CD4-positive, alpha-beta T cell treated with Interferon alpha-2 for 1 hour (primary cell): Measurements from ENCODE around the gene SPATA6.
"Not testable (repeated sequence)": the region's sequence is repeated elsewhere in the genome, so short reads cannot be mapped to it uniquely, and the experiment has no call there.

Experiments
- DNase-seq, 2 donors: peaks; one replicate each; pipeline ENCODE4 v3.0.0-alpha.2; 2020 to 2022

Gene SPATA6

GRCh38 chr1:48450505-48450904, 21.5 kb downstream of the SPATA6 start:
- no peak for DNase-seq

- DNase-seq, result no peak
Measured at GRCh38 chr1:48448932-48449331, 23.1 kb downstream of the SPATA6 start.

DNA sequence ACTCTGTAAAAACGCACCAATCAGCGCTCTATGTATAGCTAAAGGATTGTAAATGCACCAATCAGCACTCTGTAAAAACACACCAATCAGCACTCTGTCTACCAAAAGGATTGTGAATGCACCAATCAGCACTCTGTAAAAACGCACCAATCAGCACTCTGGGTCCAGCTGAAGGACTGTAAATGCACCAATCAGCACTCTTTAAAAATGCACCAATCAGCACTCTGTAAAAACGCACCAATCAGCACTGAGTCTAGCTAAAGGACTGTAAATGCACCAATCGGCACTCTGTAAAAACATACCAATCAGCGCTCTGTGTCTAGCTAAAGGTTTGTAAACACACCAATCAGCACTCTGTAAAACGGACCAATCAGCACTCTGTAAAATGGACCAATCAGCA, 27.8 kb downstream of the SPATA6 start:
- DNase-seq, result not testable (repeated sequence)

GRCh38 chr1:48442864-48443619, 29.0 kb downstream of the SPATA6 start:
- no peak for DNase-seq

- DNase-seq, result not testable (repeated sequence)
Measured at GRCh38 chr1:48440786-48441185, 31.2 kb downstream of the SPATA6 start.

- no peak for DNase-seq
Measured at GRCh38 chr1:48439380-48439779, 32.6 kb downstream of the SPATA6 start.

DNA sequence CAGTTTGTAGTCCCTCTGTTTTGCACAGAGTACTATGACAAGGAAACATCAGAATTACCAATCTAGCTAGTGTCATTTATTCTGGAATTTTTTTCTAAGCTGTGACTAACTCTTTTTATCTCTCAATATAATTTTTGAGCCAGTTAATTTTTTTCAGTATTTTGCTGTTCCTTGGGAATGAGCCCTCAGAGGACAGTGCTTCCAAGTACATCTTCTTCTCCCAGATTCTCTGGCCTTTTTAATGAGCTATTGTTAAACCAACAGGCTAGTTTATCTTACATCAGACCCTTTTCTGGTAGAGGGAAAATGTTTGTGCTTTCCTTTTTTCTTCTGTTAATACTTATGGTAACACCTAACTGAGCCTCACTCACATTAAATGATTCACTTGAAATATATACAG, 34.6 kb downstream of the SPATA6 start:
- DNase-seq, result not testable (repeated sequence)

GRCh38 chr1:48435312-48436002, 36.5 kb downstream of the SPATA6 start:
- not testable (repeated sequence) for DNase-seq

DNA sequence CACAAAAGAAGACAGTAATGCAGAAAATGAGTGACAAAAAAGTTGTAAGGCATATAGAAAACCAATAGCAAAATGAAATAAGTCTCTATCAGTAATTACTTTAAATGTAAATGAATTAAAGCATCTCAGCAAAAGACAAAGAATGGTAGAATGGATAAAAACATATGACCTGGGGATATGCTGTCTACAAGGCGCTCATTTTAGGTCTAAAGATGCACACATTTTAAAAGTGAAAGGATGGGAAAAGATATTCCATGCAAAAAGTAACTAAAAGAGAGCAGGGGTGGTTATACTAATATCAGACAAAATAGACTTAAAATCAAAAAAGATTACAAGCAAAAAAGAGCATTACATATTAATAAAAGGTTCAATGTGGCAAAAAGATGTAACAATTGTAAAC, 41.2 kb downstream of the SPATA6 start:
- DNase-seq, result no peak

- DNase-seq, result no peak
Measured at GRCh38 chr1:48422009-48422408, 50.0 kb downstream of the SPATA6 start.

- DNase-seq, result no peak
Measured at GRCh38 chr1:48418742-48419141, 53.3 kb downstream of the SPATA6 start.

DNA sequence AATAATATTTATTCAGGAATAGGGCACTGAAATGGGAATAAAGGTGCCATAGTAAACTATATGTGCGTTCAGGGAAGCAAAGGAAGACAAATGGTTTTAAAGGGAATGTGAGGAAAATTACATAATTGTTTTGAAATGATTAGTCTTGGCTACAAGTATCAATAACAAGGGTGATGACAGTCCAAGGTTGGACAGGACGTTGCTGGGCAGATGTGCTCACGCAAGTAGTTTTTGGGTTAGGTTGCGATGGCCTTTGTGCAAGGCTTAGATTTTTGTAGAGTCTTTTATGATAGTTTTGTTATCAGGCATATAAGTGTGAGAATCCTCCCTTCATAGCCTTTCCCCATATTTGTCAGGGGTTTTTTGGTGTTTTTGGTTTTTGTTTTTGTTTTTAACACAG, 57.0 kb downstream of the SPATA6 start:
- DNase-seq, result no peak

GRCh38 chr1:48414264-48414663, 57.7 kb downstream of the SPATA6 start:
- no peak for DNase-seq

GRCh38 chr1:48405940-48406339, 66.1 kb downstream of the SPATA6 start:
- no peak for DNase-seq

DNA sequence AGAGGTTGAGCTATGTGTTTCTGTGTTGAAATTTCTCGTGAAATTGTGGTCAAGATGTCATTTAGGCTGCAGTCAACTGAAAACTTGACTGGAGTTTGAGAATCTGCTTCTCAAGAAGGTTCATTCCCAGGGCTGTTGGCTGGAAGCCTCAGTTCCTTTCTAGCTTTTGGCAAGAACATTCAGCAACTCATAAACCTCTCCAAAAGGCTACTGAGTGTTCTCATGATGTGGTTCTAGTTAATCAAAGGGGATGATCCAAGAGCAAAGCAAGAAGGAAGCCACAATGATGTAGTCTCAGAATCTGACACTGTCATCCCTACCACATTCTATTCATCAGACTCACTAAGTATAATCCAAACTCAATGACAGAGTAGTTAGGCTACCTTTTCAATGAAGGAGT, 66.6 kb downstream of the SPATA6 start:
- no peak for DNase-seq

GRCh38 chr1:48402599-48402998, 69.4 kb downstream of the SPATA6 start:
- DNase-seq, result no peak

- DNase-seq, result no peak
Measured at GRCh38 chr1:48396208-48396607, 75.8 kb downstream of the SPATA6 start.

- DNase-seq, result no peak
Measured at GRCh38 chr1:48391926-48392325, 80.1 kb downstream of the SPATA6 start.

DNA sequence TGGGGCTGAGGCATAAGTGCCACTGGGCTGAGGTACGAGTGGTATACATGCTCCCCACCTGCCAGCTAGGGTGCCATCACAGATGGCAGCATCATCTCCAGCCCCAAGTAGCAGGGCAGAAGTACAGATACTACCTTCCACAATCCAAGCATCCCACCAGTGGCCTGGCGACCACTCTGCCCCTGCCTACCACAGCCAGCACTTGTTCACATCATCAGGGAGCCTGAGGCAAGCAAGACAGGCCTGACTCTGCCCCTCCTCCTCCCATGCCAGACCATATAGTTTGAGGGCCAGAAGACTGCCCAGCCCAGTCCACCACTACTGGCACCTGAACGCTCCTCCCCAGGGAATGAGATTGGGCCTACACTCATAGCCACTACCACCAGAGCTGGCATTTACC, 84.6 kb downstream of the SPATA6 start:
- DNase-seq, result no peak

DNA sequence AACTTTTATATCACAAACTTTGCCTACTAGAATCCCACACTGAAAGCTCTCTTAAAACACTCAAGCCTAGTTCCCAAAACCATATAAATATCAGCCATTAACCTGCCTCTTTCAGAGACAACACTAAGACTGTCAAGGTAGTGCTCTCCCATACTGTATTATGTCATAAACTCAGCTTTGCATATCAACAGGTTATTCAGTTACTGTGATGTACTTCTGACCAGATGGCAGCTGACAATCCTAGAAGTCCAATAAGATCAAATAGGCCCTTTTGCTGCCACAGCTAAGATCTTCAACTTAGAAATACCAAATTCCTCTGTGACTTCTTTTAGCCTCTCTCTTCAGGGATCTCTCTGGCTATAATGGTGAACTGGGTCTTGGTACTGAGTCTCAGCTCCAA, 97.2 kb downstream of the SPATA6 start:
- DNase-seq, result no peak

- no peak for DNase-seq
Measured at GRCh38 chr1:48371598-48371997, 100.4 kb downstream of the SPATA6 start.

DNA sequence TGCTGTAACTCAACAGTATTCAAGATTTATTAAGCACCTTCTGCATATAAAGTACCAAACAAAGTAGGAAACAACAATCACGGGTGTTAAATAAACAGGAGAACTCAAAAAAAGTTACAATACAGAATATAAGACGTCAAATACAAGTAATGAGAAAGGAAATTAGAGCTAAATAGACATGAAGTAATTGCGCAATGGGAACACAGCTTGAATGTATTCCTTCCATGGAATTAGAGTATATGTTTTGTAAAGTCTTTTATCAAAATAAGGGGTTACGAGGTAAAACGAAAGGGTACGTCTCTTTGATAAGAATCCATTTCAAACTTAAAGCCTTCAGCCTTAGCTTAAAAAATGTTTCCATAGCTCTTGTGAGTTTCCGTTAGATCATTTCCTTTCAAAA, 109.1 kb downstream of the SPATA6 start:
- no peak for DNase-seq

DNA sequence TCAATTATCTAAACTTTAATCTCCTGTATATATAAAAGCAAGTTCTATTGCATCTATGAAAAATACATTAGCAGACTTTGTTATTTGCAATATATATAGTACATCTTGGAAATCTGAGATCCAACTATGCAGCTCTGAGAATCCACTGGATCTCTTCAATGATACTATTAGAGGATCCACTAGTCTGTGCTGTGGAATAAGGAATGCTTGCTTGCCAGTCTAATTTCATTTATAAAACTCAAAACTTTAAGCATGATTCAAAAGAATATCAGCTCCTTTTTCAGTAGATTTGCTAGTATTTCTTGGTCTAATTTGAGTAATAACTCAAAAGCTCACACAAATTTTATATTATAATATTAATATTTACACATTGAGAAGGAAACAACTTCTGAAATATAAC, 115.1 kb downstream of the SPATA6 start:
- no peak for DNase-seq

DNA sequence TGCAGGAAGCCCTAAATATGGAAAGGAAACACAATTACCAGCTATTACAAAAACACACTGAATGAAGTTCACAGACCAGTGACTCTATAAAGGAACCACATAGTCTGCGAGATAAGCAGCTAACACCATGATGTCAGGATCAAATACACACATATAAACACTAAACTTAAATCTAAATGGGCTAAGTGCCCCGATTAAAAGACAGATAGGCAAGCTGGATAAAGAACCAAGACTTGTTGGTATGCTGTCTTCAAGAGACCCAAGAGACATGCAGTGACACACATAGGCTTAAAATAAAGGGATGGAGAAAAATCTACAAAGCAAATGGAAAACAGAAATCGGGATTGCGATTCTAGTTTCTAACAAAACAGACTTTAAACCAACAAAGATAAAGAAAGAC, 127.6 kb downstream of the SPATA6 start:
- no peak for DNase-seq

DNA sequence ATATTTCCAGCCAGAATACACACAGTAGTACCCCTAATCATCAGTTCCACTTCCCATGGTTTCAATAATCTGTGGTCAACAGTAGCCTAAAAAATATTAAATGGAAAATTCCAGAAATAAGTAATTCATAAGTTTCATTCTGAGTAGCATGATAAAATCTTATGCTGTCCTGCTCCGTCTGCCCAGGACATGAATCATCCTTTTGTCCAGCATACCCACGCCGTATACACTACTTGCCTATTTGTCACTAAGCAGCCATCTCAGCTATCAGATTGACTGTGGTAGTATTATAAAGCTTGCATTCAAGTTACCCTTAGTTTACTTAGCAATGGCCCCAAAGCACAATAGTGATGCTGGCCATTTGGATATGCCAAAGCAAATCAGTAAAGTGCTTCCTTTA, 130.8 kb downstream of the SPATA6 start:
- DNase-seq, result no peak
